DND-41 (cell line): ENCODE results near the gene NAPSA.

Experiments
- ATAC-seq: fragments of 200-7000 bp; cut with Tn5 transposase; 3 replicates; pipeline ENCODE4 v1.9.1; 2021; ENCODE audit warnings: low read depth; ENCODE audit not compliant: insufficient read depth
- DNase-seq: peaks from one replicate; pipeline ENCODE4 v3.0.0-alpha.2; 2020
- H2AFZ ChIP-seq: 2 replicates; pipeline ENCODE4 v1.6.0; 2012; ENCODE audit warnings: low read depth, low read length
- H3K27ac ChIP-seq: 2 replicates; pipeline ENCODE4 v1.5.1; 2012; ENCODE audit warnings: low read length, inconsistent platforms
- H3K27me3 ChIP-seq: fragments of 200-600 bp; sonication (generic); 2 replicates; pipeline ENCODE4 v1.6.0; 2012; ENCODE audit warnings: low read length, mild to moderate bottlenecking, inconsistent platforms; ENCODE audit not compliant: insufficient read depth, poor library complexity
- H3K36me3 ChIP-seq: 2 replicates; pipeline ENCODE4 v1.5.1; 2012; ENCODE audit warnings: low read length, inconsistent platforms; ENCODE audit not compliant: insufficient read depth
- H3K4me1 ChIP-seq: 2 replicates; pipeline ENCODE4 v1.5.1; 2012; ENCODE audit warnings: mild to moderate bottlenecking, low read length; ENCODE audit not compliant: insufficient read depth
- H3K4me2 ChIP-seq: 2 replicates; pipeline ENCODE4 v1.6.0; 2012; ENCODE audit warnings: mild to moderate bottlenecking, moderate library complexity, low read length, inconsistent platforms; ENCODE audit not compliant: insufficient read depth
- H3K4me3 ChIP-seq, 2 experiments: fragments of 200-600 bp in 1 of 2; shearing (Covaris generic) in 1 of 2; 2 replicates each; pipeline ENCODE4 v1.5.1; 2012 to 2016; ENCODE audit warnings: inconsistent platforms in 2 of 2, low read length in 2 of 2, mild to moderate bottlenecking in 2 of 2, low read depth in 1 of 2, moderate library complexity in 1 of 2
- H3K79me2 ChIP-seq: 2 replicates; pipeline ENCODE4 v1.6.0; 2012; ENCODE audit warnings: low read length, inconsistent platforms; ENCODE audit not compliant: insufficient read depth
- H3K9ac ChIP-seq: 2 replicates; pipeline ENCODE4 v1.6.0; 2012; ENCODE audit warnings: low read depth, mild to moderate bottlenecking, inconsistent platforms, low read length, moderate library complexity
- H3K9me3 ChIP-seq: 2 replicates; pipeline ENCODE4 v1.5.1; 2012; ENCODE audit warnings: low read length, moderate library complexity, mild to moderate bottlenecking, inconsistent platforms; ENCODE audit not compliant: insufficient read depth, severe bottlenecking
- H4K20me1 ChIP-seq: 2 replicates; pipeline ENCODE4 v1.6.0; 2012; ENCODE audit warnings: low read length; ENCODE audit not compliant: insufficient read depth
- EZH2 ChIP-seq: IDR thresholded peaks from 3 replicates; pipeline ENCODE4 v1.6.1; 2012; ENCODE audit warnings: borderline replicate concordance, low read depth, mild to moderate bottlenecking, moderate library complexity, low read length, inconsistent platforms; ENCODE audit not compliant: severe bottlenecking
- TF ChIP-seq, protein P1 (sequence below): IDR thresholded peaks from 2 replicates; pipeline ENCODE4 v1.5.1; 2012; ENCODE audit warnings: borderline replicate concordance, low read length, moderate library complexity, mild to moderate bottlenecking; ENCODE audit not compliant: poor library complexity, severe bottlenecking; ENCODE audit errors: extremely low read depth

NAPSA gene

DNA sequence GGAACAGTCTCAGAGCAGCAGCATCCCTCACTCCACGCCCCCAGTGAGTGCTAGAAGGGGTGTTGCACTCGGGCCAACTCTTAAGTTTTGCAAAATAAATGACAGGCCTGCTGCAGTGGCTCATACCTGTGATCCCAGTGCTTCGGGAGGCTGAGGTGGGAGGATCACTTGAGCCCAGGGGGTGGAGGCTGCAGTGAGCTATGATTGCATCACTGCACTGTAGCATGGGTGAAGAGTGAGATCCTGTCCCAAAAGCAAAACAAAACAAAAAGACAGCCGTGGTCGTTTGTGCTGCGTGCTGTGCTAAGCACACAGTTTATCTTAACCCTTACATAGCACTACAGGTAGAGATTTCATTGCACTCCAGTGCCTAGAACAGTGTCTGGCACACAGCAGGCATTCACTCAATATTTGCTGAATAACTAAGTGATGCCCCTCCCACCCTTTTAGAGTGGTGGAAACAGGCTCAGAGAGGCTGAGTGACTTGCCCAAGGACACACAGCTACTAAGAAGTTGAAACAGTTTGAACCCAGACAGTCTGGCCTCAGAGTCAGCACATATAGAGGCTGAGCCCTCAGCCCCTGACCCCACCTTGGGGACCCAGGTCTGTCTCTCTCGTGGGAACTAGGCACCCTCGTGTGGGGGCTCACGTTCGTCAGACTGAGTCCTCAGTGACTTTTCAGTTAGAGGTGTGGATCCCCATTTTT is 54.5 kb downstream of the NAPSA start:
- no peaks in the 10 kb centered on the region for H3K79me2 ChIP-seq
- TF ChIP-seq, protein P1, sequence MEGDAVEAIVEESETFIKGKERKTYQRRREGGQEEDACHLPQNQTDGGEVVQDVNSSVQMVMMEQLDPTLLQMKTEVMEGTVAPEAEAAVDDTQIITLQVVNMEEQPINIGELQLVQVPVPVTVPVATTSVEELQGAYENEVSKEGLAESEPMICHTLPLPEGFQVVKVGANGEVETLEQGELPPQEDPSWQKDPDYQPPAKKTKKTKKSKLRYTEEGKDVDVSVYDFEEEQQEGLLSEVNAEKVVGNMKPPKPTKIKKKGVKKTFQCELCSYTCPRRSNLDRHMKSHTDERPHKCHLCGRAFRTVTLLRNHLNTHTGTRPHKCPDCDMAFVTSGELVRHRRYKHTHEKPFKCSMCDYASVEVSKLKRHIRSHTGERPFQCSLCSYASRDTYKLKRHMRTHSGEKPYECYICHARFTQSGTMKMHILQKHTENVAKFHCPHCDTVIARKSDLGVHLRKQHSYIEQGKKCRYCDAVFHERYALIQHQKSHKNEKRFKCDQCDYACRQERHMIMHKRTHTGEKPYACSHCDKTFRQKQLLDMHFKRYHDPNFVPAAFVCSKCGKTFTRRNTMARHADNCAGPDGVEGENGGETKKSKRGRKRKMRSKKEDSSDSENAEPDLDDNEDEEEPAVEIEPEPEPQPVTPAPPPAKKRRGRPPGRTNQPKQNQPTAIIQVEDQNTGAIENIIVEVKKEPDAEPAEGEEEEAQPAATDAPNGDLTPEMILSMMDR = no peak
- TF ChIP-seq EZH2 = no peak
- no peak overlapping the region for H3K4me2 ChIP-seq
- H4K20me1 ChIP-seq = no peaks in the 10 kb centered on the region; the same call in 1 of the 2 replicates
- no peak overlapping the region for H2AFZ ChIP-seq
- H3K9ac ChIP-seq = no peak overlapping the region
- H3K36me3 ChIP-seq = no peaks in the 10 kb centered on the region
- DNase-seq (no peak), ATAC-seq (no peak)
- no peak overlapping the region for H3K4me3 ChIP-seq
- no peak overlapping the region for H3K27ac ChIP-seq
- peaks cover 6% of the 10 kb centered on the region for H3K27me3 ChIP-seq
- H3K4me1 ChIP-seq = peaks cover 3% of the 10 kb centered on the region; the same call in 1 of the 2 replicates
- H3K9me3 ChIP-seq = no peaks in the 10 kb centered on the region

DNA sequence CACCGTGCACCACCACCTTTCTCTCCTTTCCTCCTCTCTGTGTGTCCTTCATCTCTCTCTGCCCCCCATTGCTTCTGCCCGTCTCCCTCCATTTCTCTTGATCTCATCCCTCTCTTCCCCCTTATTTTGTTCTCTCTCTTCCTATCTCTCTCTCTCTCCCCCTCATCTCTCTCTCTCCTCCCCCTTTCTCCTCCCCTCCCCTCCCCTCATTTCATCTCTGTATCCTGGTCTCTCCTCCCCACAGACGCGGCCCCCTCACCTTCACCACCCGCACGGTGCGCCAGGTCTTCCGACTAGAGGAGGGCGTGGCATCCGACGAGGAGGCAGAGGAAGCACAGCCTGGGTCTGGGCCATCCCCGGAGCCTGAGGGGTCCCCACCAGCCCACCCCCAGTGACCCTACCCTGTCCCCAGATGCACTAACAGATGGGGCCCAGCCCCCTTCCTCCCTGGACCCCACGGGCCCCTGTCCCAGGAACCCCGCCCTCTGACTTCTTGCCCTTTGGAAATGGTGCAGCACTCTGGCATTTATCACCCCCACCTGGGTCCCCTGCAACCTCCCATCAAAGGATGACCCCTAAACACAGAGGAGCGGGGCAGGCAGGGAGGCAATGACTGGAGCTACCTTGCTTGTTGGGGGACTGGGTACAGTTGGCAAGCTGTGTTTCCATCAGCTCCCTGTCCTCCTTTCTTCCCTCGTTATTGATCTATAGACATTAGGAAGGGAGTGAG is 55.9 kb downstream of the NAPSA start:
- Histone ChIP-seq H3K79me2 (no peaks in the 10 kb centered on the region), H3K27ac (no peak overlapping the region), H3K9me3 (no peaks in the 10 kb centered on the region), H3K4me1 (no peaks in the 10 kb centered on the region), H3K4me3 (no peak overlapping the region), H3K27me3 (peaks cover 6% of the 10 kb centered on the region), H2AFZ (no peak overlapping the region), H3K36me3 (no peaks in the 10 kb centered on the region), H3K4me2 (no peak overlapping the region), H4K20me1 (no peaks in the 10 kb centered on the region; the same call in 1 of the 2 replicates), H3K9ac (no peak overlapping the region)
- TF ChIP-seq EZH2 = no peak
- TF ChIP-seq, protein P1 = no peak
- DNase-seq (no peak), ATAC-seq (no peak)

DNA sequence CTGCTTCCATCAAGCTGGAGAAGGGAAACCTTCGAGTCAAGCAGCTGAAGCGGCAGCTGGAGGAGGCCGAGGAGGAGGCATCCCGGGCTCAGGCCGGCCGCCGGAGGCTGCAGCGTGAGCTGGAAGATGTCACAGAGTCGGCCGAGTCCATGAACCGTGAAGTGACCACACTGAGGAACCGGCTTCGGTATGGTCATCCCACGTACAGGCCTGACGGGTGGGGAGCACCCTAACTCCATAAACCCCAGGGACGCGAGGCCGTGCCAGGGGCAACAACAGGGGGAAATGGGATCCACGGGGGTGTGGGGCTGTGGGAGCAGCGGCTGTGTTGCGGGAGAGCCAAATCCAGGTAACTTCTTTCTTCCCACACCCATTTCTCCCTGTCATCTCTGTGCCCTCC is 56.4 kb downstream of the NAPSA start:
- DNase-seq = no peak
- no peaks in the 10 kb centered on the region for H3K36me3 ChIP-seq
- no peaks in the 10 kb centered on the region for H3K79me2 ChIP-seq
- H2AFZ ChIP-seq = no peak overlapping the region
- ATAC-seq = no peak
- no peak overlapping the region for H3K4me3 ChIP-seq
- H3K27ac ChIP-seq = no peak overlapping the region
- H3K27me3 ChIP-seq = peaks cover 6% of the 10 kb centered on the region
- no peak for TF ChIP-seq EZH2
- TF ChIP-seq, protein P1 = no peak
- H3K9ac ChIP-seq = no peak overlapping the region
- no peaks in the 10 kb centered on the region for H3K9me3 ChIP-seq
- no peaks in the 10 kb centered on the region for H3K4me1 ChIP-seq
- no peaks in the 10 kb centered on the region; the same call in 1 of the 2 replicates for H4K20me1 ChIP-seq
- H3K4me2 ChIP-seq = no peak overlapping the region
